Measurements from ENCODE around the gene IL1RL2.

DNA sequence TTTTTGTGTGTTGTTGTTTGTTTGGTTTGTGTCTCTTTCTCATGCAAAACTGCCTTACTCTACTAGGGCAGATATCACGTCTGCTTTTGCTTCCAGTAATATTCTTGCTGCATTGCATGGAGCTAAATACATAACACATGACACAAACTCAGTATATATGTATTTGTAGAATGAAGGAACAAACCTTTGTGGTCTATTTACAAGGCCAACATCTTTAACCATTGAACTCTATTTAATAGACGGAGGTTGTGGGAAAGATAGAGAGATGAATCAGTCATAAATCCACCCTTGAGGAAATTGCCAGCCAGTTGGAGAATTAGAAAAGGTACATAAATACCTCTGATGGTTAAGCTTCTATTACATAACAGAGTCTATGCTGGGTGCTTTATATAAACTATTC is 98.5 kb downstream of the IL1RL2 start:
- TF ChIP-seq POLR2AphosphoS5 (IDR thresholded peaks at IDR 0.05; ENCODE audit: borderline replicate concordance, low read depth, low read length) (no peak), EZH2 (IDR thresholded peaks at IDR 0.05) (no peak), FOXP2 (optimal IDR thresholded peaks at IDR 0.05; ENCODE audit: control extremely low read depth, extremely low read length, insufficient read depth) (no peak)
